GM12878 (cell line): ENCODE results near the gene DRD2. TPM values are rescaled to one million over a fixed set of nuclear protein-coding genes. Genes with fewer than 3 reads are reported as not detected.

ENCODE experiments used
- ATAC-seq: fragments of 200-7000 bp; cut with Tn5 transposase; 3 replicates; pipeline ENCODE4 v1.9.1; 2020; ENCODE audit warnings: mild to moderate bottlenecking, moderate library complexity
- BruUV-seq: library from RNA; stranded (reverse); fragments of 400-500 nt; replicated peaks from 2 replicates; lab custom pipeline; 2021; lab: Mats Ljungman, UMichigan
- CTCF ChIA-PET: fragments of 300-600 bp; sonication (Branson Sonifier 250); formaldehyde crosslinking; extraction: SDS; loops from one replicate; lab custom pipeline; 2021; ENCODE audit warnings: inconsistent platforms; lab: Yijun Ruan, JAX
- POLR2A ChIA-PET: fragments of 350-600 bp; formaldehyde crosslinking; extraction: SDS; loops from one replicate; lab custom pipeline; 2021; ENCODE audit warnings: inconsistent platforms; lab: Charles Lee
- RAD21 ChIA-PET: fragments of 300-600 bp; sonication (Branson Sonifier 250); formaldehyde crosslinking; loops from one replicate; lab custom pipeline; 2023; ENCODE audit warnings: antibody characterized with exemption; ENCODE audit not compliant: unreplicated experiment; lab: Charles Lee
- SMC1A ChIA-PET: fragments of 300-600 bp; sonication (Branson Sonifier 250); formaldehyde crosslinking; loops from one replicate; lab custom pipeline; 2023; ENCODE audit not compliant: unreplicated experiment, uncharacterized antibody; lab: Charles Lee
- DNase-seq: peaks from one replicate; pipeline ENCODE4 v3.0.0-alpha.2; 2011; ENCODE audit warnings: low read depth, low spot score
- FAIRE-seq: peaks from 3 replicates; lab custom pipeline; 2011; peaks lifted over from hg19 to GRCh38; lab: Jason Lieb, UNC
- H2AFZ ChIP-seq: 2 replicates; pipeline ENCODE4 v1.6.0; 2011; ENCODE audit warnings: low read depth, low read length, control low read depth; ENCODE audit not compliant: control insufficient read depth
- H3K27ac ChIP-seq: 2 replicates; pipeline ENCODE4 v1.5.1; 2011; ENCODE audit warnings: control low read depth; ENCODE audit not compliant: control insufficient read depth, insufficient read depth
- H3K27me3 ChIP-seq, 2 experiments: replicated peaks in 1 of 2; 2 replicates each; pipeline versions ENCODE4 v1.6.0 to v1.6.1; 2011; ENCODE audit warnings: low read length in 1 of 2; ENCODE audit not compliant: control insufficient read depth in 2 of 2, insufficient read depth in 2 of 2
- H3K36me3 ChIP-seq, 2 experiments: 2 replicates each; pipeline ENCODE4 v1.5.1; 2011; ENCODE audit warnings: low read length in 1 of 2; ENCODE audit not compliant: control insufficient read depth in 2 of 2, insufficient read depth in 2 of 2
- H3K4me1 ChIP-seq: 2 replicates; pipeline ENCODE4 v1.6.1; 2011; ENCODE audit warnings: mild to moderate bottlenecking, low read length, moderate library complexity, mixed read lengths; ENCODE audit not compliant: control insufficient read depth, insufficient read depth
- H3K4me2 ChIP-seq: 2 replicates; pipeline ENCODE4 v1.6.0; 2011; ENCODE audit warnings: control low read depth; ENCODE audit not compliant: control insufficient read depth, insufficient read depth
- H3K4me3 ChIP-seq: fragments of 200-600 bp; sonication (generic); 2 replicates; pipeline ENCODE4 v1.5.1; 2016
- H3K79me2 ChIP-seq: 2 replicates; pipeline ENCODE4 v1.6.0; 2011; ENCODE audit warnings: low read length; ENCODE audit not compliant: control insufficient read depth, insufficient read depth
- H3K9ac ChIP-seq: 2 replicates; pipeline ENCODE4 v1.8.0; 2011; ENCODE audit warnings: low read length, control low read depth, mixed read lengths; ENCODE audit not compliant: control insufficient read depth, insufficient read depth
- H3K9me3 ChIP-seq: replicated peaks from 3 replicates; pipeline ENCODE4 v1.5.1; 2011; ENCODE audit warnings: mild to moderate bottlenecking, low read length; ENCODE audit not compliant: control insufficient read depth, insufficient read depth
- H4K20me1 ChIP-seq: 2 replicates; pipeline ENCODE4 v1.6.0; 2011; ENCODE audit not compliant: control insufficient read depth, insufficient read depth
- CHD1 ChIP-seq: IDR thresholded peaks from 2 replicates; pipeline ENCODE4 v1.6.1; 2012; ENCODE audit warnings: low read depth, low read length, improper control_type of control experiment
- CUX1 ChIP-seq: IDR thresholded peaks from 2 replicates; pipeline ENCODE4 v1.6.1; 2012; ENCODE audit warnings: improper control_type of control experiment, low read depth, low read length; ENCODE audit not compliant: insufficient replicate concordance
- IKZF2 ChIP-seq, 2 experiments: fragments of 450-650 bp; IDR thresholded peaks; 2 replicates each; pipeline ENCODE4 v1.6.1; 2017; ENCODE audit warnings: mild to moderate bottlenecking in 2 of 2, moderate library complexity in 2 of 2
- RAD21 ChIP-seq: IDR thresholded peaks from 2 replicates; pipeline ENCODE4 v1.6.1; 2011; ENCODE audit warnings: mild to moderate bottlenecking, low read depth, low read length, moderate library complexity; ENCODE audit not compliant: insufficient read depth
- STAT1 ChIP-seq: fragments of 450-650 bp; conservative IDR thresholded peaks from 2 replicates; pipeline ENCODE4 v1.6.1; 2014; ENCODE audit warnings: antibody characterized with exemption, mild to moderate bottlenecking
- SUZ12 ChIP-seq: fragments of 200-600 bp; sonication (generic); IDR thresholded peaks from one replicate; pipeline ENCODE4 v1.6.1; 2018; ENCODE audit warnings: antibody characterized with exemption, mild to moderate bottlenecking; ENCODE audit not compliant: unreplicated experiment
- WGBS: methylation state at CpG from one replicate; pipeline ENCODE4 v1.1.6; 2016; ENCODE audit warnings: low lambda C conversion rate; ENCODE audit not compliant: insufficient replicate concordance, insufficient coverage; ENCODE audit errors: missing lambda C conversion rate; 5-methylcytosine and 5-hydroxymethylcytosine counted together
- in situ Hi-C: fragments of 300-500 bp; cut with MboI; formaldehyde crosslinking; loops from 9 replicates; pipeline ENCODE4 v1.14.3; 2018; ENCODE audit warnings: mixed read lengths
- intact Hi-C: fragments of 100-400 bp; cut with micrococcal nuclease; formaldehyde crosslinking; loops from one replicate; pipeline ENCODE4 v1.14.2; 2022; ENCODE audit not compliant: unreplicated experiment
- polyA plus RNA-seq, 11 experiments: library from polyadenylated mRNA; depleted of rRNA in 4 of 11; unstranded in 6 of 11; stranded (reverse) in 5 of 11; fragments of >200 nt; fragmentation: Nextera tagmentation in 4 of 11; fragmentation: Illumina TruSeq in 1 of 11; extraction: Ambion mirVana in 4 of 11; extraction: Trizol in 1 of 11; gene quantifications; 1 replicate in 1 of 11; 2 replicates in 10 of 11; pipeline versions ENCODE4 v1.2.1 to v1.2.3, GENCODE V29; 2011 to 2016; ENCODE audit warnings: inconsistent platforms in 2 of 11, missing spikeins in 2 of 11, low read depth in 1 of 11
- total RNA-seq, 4 experiments: library from RNA; depleted of rRNA in 3 of 4; stranded (reverse); fragments of >200 nt in 3 of 4; fragmentation: Illumina TruSeq in 1 of 4; extraction: Trizol in 1 of 4; gene quantifications; 2 replicates each; pipeline versions ENCODE4 v1.2.1 to v1.2.3, GENCODE V29; 2013 to 2021

DRD2 gene
- total and polyA plus RNA-seq, 10 of the 15 experiments (the other 5 are each of a cell fraction or from before 2014, with no cell fraction given), result not detected

DNA sequence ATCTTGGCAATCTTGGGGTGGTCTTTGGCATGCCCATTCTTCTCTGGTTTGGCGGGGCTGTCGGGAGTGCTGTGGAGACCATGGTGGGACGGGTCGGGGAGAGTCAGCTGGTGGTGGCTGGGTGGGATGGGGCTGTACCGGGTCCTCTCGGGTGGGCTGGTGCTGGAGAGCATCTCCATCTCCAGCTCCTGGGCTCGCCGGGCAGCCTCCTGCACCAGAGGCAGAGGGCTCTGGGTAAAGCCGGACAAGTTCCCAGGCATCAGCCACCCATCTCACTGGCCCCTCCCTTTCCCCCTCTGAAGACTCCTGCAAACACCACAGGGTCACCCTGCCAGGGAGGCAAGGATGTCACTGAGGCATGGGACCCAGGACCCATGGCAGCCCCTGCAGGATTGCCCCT is 62.5 kb downstream of the DRD2 start:
- Histone ChIP-seq H3K9me3 (no peaks in the 10 kb centered on the region), H3K4me1 (no peaks in the 10 kb centered on the region; the same call in 1 of the 2 replicates), H3K4me3 (no peak overlapping the region), H2AFZ (no peak overlapping the region), H3K27me3 (peaks cover 0 to 5% of the 10 kb centered on the region in 2 experiments; a peak in 2 of 4 replicates), H3K36me3 (no peaks in the 10 kb centered on the region), H3K79me2 (no peaks in the 10 kb centered on the region), H4K20me1 (no peaks in the 10 kb centered on the region), H3K27ac (no peak overlapping the region), H3K9ac (no peak overlapping the region), H3K4me2 (no peak overlapping the region)
- intact Hi-C loops, result no loop called here
- ChIA-PET CTCF (no interaction called here), RAD21 (no interaction called here), POLR2A (no interaction called here), SMC1A (no interaction called here)
- in situ Hi-C loops, result no loop called here
- TF ChIP-seq SUZ12, result no peak
- no peak for TF ChIP-seq CHD1
- TF ChIP-seq STAT1, result no peak
- TF ChIP-seq CUX1, result no peak
- TF ChIP-seq IKZF2 (IDR thresholded peaks at IDR 0.05), result no peak
- TF ChIP-seq RAD21, result no peak
- FAIRE-seq, result no peak
- 33% methylated on average over 8 of the region's 9 CpGs for WGBS
- BruUV-seq, result no TSS peak
- ATAC-seq, result no peak
- no peak for DNase-seq
